Thymus (tissue), 11 donors: ENCODE data around the gene BIRC6. TPM values are rescaled to one million over a fixed set of nuclear protein-coding genes. Genes with fewer than 3 reads are reported as not detected.

Experiments
- DNase-seq, 9 donors: peaks; one replicate each; pipeline ENCODE4 v3.0.0-alpha.2; 2013; ENCODE audit warnings: low spot score in 9 of 9, low read depth in 6 of 9, missing footprints in 1 of 9
- H3K27ac ChIP-seq, 2 donors: one replicate each; pipeline ENCODE4 v1.5.1; 2013; ENCODE audit warnings: control low read depth in 1 of 2, low read depth in 1 of 2, low read length in 1 of 2, mild to moderate bottlenecking in 1 of 2, moderate library complexity in 1 of 2
- H3K27me3 ChIP-seq, 2 donors: one replicate each; pipeline ENCODE4 v1.5.1; 2013; ENCODE audit warnings: low read length in 1 of 2; ENCODE audit not compliant: control insufficient read depth in 2 of 2, insufficient read depth in 1 of 2
- H3K36me3 ChIP-seq, 2 donors: one replicate each; pipeline ENCODE4 v1.5.1; 2013; ENCODE audit warnings: low read length in 1 of 2, mild to moderate bottlenecking in 1 of 2, moderate library complexity in 1 of 2; ENCODE audit not compliant: control insufficient read depth in 2 of 2, insufficient read depth in 2 of 2
- H3K4me1 ChIP-seq, 2 donors: one replicate each; pipeline ENCODE4 v1.5.1; 2013; ENCODE audit warnings: low read length in 2 of 2; ENCODE audit not compliant: control insufficient read depth in 2 of 2, insufficient read depth in 2 of 2
- H3K4me3 ChIP-seq, 2 donors: one replicate each; pipeline ENCODE4 v1.5.1; 2013; ENCODE audit warnings: low read length in 2 of 2, control low read depth in 1 of 2, mild to moderate bottlenecking in 1 of 2
- H3K9me3 ChIP-seq, 2 donors: one replicate each; pipeline ENCODE4 v1.5.1; 2013; ENCODE audit warnings: low read length in 1 of 2, mild to moderate bottlenecking in 1 of 2; ENCODE audit not compliant: control insufficient read depth in 2 of 2, insufficient read depth in 1 of 2
- WGBS: extraction: QIAGEN DNeasy Blood & Tissue Kit; methylation state at CpG from one replicate; pipeline ENCODE4 v1.1.7; 2013; 5-methylcytosine and 5-hydroxymethylcytosine counted together
- polyA plus RNA-seq: library from polyadenylated mRNA; stranded (reverse); fragments of 200-250 nt; gene quantifications from one replicate; pipeline ENCODE4 v1.2.3, GENCODE V29; 2013
- total RNA-seq: library from RNA; stranded (reverse); fragments of 120-200 nt; gene quantifications from one replicate; pipeline ENCODE4 v1.2.4, GENCODE V29; 2013
- donor health status: healthy.

BIRC6 gene
- total and polyA plus RNA-seq, 2 donors, result 29.7 to 65.4 TPM

DNA sequence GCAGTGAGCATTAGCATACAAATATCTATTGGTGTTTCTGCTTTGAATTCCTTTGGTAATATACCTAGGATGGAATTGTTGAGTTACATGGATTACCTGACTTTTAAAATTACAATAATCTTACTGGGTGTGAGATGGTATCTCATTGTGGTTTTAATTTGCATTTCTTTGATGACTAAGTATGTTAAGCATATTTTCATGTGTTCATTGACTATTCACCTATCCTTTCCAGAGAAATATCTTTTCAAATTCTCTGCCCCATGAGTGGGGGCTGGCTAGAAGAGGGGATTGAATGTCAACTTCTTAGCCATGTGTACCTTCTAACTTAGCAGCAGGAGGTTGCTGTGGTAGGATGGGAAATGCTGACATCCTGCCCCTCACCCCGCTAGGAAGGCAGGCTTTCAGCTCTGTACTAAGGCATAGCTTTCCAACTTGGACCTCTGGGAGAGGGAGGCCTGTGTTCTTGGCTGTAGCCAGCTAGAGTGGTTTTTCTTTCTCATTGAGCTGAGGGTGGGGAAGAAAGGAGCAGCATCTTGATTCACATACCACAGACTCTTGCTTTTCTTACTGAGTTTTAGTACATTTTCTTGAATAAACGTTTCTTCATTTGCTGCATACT, 207.7 kb downstream of the BIRC6 start:
- no peak for DNase-seq
- no peaks in the 10 kb centered on the region for H3K27me3 ChIP-seq
- H3K4me1 ChIP-seq, result no peaks in the 10 kb centered on the region
- peaks cover 11 to 24% of the 10 kb centered on the region in 2 donors for H3K36me3 ChIP-seq
- no peak overlapping the region for H3K4me3 ChIP-seq
- WGBS, result 96% methylated on average over 2 of the region's 2 CpGs
- peaks cover 3 to 14% of the 10 kb centered on the region in 2 donors for H3K9me3 ChIP-seq
- H3K27ac ChIP-seq, result no peak overlapping the region

DNA sequence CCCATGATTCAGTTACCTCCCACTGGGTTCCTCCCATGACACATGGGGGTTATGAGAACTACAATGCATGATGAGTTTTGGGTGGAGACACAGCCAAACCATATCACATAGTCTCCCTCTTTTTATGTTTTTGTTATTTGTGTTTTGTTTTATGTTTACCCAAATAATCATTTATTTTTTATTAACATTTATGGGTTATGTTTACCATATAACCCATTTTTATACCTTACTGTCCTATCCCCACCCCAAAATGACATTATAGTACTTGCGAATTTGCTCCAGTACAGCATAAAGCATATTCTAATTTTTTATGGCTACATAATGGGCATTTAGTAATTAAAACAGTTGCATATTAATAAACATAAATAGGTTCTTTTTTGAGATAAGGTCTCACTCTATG, 209.1 kb downstream of the BIRC6 start:
- H3K4me1 ChIP-seq, result no peaks in the 10 kb centered on the region
- 98% methylated on average over 1 of the region's 1 CpG for WGBS
- H3K27me3 ChIP-seq, result no peaks in the 10 kb centered on the region
- H3K4me3 ChIP-seq, result no peak overlapping the region
- no peak for DNase-seq
- H3K27ac ChIP-seq, result no peak overlapping the region
- peaks cover 3 to 14% of the 10 kb centered on the region in 2 donors for H3K9me3 ChIP-seq
- peaks cover 11 to 19% of the 10 kb centered on the region in 2 donors for H3K36me3 ChIP-seq

DNA sequence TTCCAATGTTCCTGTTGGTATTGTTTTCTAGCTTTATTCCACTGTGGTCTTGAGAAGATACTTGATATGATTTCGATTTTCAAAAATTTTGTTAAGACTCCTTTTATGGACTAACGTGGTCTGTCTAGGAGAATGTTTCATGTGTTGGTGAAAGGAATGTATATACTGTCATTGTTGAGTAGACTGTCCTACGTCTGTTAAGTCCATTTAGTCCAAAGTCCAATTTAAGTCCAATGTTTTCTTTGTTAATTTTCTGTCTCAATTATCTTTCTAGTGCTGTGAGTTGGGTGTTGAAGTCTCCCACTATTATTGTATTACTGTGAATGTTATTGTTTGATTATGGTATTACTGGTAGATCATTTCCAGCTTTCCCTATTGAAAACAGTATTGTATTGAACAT, 215.2 kb downstream of the BIRC6 start:
- H3K36me3 ChIP-seq, result peaks cover 13 to 29% of the 10 kb centered on the region in 2 donors
- WGBS, result 98% methylated on average over 3 of the region's 3 CpGs

DNA sequence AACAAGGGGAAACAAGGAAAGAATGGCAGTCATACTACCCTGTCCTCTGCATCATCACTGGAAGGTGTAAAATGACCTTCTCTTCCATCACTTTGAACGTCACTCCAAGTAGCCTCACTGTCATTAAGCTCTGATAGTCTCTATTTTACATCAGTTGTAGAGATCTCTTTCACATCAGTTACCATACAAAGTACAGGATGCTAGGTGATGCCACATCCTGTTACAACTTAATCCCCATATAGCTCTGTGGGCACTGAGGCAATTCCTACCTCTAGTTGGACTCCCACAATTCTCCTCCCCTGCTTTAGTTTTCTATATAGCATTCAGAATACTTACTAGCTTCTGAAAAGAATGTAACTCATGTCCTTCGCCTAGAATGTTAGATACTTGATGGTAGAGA, 215.9 kb downstream of the BIRC6 start:
- no peak overlapping the region for H3K4me3 ChIP-seq
- H3K36me3 ChIP-seq, result peaks cover 13 to 26% of the 10 kb centered on the region in 2 donors
- peak in 3 of 9 donors; percentile 10 to 35 (median 15) for DNase-seq
- 89% methylated on average over 2 of the region's 2 CpGs for WGBS
- H3K27me3 ChIP-seq, result no peaks in the 10 kb centered on the region
- H3K9me3 ChIP-seq, result no peaks in the 10 kb centered on the region
- H3K4me1 ChIP-seq, result peaks cover 0 to 2% of the 10 kb centered on the region in 2 donors
- no peak overlapping the region for H3K27ac ChIP-seq

More for the DNA sequence above, 215.2 kb downstream of the BIRC6 start:
- Histone ChIP-seq H3K4me3 (no peak overlapping the region), H3K27ac (no peak overlapping the region), H3K4me1 (peaks cover 0 to 2% of the 10 kb centered on the region in 2 donors), H3K27me3 (no peaks in the 10 kb centered on the region), H3K9me3 (peaks cover 0 to under 1% of the 10 kb centered on the region in 2 donors)
- DNase-seq, result no peak

DNA sequence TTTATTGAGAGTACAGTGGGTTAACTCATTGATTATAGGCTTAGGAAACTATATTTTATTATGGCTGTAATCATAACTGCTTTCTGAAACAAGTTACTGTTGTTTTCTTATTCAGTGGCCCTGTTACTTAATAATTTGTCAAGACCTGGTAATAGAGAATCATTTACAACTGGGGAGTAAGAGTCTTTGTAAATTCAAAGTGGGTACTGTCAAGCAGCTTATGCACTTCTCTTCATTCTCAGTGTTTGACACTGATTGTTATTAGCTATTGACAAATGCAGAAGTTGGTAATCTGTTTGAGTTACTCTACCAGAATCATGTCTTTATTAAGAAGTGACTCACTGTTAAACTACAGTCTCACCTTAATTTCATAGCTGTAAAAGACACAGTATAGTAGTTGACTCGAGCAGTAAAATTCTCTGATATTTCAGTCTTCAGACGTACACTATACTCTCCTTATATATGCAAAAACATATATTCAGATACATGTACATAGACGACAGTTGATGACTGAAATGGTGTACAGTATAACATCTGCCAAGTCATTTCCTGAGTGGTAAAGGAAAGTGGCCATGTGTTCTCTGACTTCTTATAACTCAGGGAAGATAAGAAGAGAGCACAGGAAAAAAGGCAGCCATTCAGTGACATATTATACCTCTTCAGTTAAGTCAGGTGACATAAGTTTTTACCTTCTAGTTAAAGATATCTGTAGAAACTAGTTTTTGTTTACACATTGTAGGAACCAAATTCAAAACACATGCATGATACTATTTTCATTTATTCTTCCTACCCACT, 235.0 kb downstream of the BIRC6 start:
- no peaks in the 10 kb centered on the region for H3K9me3 ChIP-seq
- H3K4me1 ChIP-seq, result peaks cover 0 to 4% of the 10 kb centered on the region in 2 donors
- no peak overlapping the region for H3K4me3 ChIP-seq
- no peaks in the 10 kb centered on the region for H3K27me3 ChIP-seq
- WGBS, result 7% methylated on average over 3 of the region's 3 CpGs
- DNase-seq, result peak; percentile 27 to 86 (median 61)
- peak overlapping the region in 1 of 2 donors; percentile 70 for H3K27ac ChIP-seq
- H3K36me3 ChIP-seq, result peaks cover 0 to 9% of the 10 kb centered on the region in 2 donors

DNA sequence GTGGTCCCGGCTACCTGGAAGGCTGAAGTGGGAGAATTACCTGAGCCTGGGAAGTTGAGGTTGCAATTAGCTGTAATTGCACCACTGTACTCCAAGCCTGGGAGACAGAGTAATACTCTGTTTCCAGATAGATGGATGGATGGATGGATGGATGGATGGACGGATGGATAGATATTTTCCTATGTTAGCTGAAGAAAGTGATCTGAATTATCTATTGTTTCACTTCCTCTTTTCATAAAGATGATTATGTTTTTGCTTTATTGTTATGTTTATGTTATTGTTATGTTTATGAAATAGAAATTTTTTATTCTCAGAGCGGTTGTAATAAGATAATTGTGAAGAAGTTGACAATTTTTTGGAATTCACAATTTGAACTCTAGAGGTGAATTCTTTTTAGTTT, 237.8 kb downstream of the BIRC6 start:
- H3K27ac ChIP-seq, result no peak overlapping the region
- no peak overlapping the region for H3K4me3 ChIP-seq
- peaks cover 0 to 4% of the 10 kb centered on the region in 2 donors for H3K4me1 ChIP-seq
- no peaks in the 10 kb centered on the region for H3K9me3 ChIP-seq
- DNase-seq, result no peak
- peaks cover 10 to 21% of the 10 kb centered on the region in 2 donors for H3K36me3 ChIP-seq
- H3K27me3 ChIP-seq, result no peaks in the 10 kb centered on the region
- WGBS, result 96% methylated on average over 3 of the region's 3 CpGs

DNA sequence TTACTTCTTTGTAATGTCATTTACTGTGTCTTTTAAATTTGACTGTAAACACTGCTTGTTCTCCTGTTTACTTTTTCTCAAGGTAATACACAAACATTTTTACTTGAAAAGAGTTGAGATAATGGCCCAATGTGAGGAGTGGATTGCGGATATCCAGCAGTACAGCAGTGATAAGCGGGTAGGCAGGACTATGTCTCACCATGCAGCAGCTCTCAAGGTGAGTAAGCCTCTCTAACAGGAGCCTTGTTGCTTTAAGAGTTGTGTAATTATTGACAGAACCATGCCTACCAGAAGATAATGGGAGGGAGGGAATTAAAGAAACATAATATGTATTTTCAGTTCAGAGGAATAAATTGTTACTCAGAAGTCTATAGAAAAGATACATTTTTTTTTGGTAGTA, 254.5 kb downstream of the BIRC6 start:
- no peaks in the 10 kb centered on the region for H3K27me3 ChIP-seq
- 100% methylated on average over 2 of the region's 2 CpGs for WGBS
- DNase-seq, result no peak
- peaks cover 36 to 71% of the 10 kb centered on the region in 2 donors for H3K36me3 ChIP-seq
- H3K27ac ChIP-seq, result no peak overlapping the region
- no peak overlapping the region for H3K4me3 ChIP-seq
- no peaks in the 10 kb centered on the region for H3K4me1 ChIP-seq
- no peaks in the 10 kb centered on the region for H3K9me3 ChIP-seq

DNA sequence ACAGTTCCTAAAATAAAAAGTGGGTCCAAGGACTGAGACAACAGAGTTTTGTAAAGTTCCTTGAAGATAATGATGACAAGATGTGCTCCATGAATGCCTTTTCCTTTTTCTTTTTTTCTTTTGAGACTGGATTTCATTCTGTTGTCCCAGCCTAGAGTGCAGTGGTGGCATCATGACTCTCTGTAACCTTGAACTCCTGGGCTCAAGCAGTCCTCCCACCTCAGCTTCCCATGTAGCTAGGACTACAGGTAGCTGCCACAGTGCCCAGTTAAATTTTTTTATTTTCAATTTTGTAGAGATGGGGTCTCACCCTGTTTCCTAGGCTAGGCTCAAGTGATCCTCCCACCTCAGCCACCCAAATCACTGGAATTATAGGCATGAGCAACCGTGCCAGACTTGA, 254.9 kb downstream of the BIRC6 start:
- no peak overlapping the region for H3K4me3 ChIP-seq
- H3K36me3 ChIP-seq, result peaks cover 37 to 67% of the 10 kb centered on the region in 2 donors
- H3K4me1 ChIP-seq, result no peaks in the 10 kb centered on the region
- DNase-seq, result no peak
- no peak overlapping the region for H3K27ac ChIP-seq
- H3K27me3 ChIP-seq, result no peaks in the 10 kb centered on the region
- WGBS, result 97% methylated on average over 1 of the region's 1 CpG
- H3K9me3 ChIP-seq, result no peaks in the 10 kb centered on the region

DNA sequence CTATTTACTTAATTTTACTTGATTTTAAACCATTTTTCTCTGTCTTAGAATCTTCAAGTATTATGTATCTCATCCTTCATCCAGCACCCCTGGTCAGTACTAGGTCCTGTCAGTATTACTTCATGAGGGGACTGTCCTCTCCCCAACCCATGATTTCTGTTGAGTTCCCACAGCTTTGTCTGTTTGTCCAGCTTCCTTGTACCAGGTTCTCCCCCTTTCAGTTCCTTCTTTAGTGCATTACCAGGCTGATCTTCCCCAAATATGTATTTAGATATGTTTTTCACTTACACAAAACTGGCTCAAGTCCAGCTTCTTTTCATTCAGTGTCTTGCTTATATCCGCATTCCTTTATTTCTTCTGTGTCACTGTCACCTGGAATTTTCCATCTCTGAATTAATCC, 257.3 kb downstream of the BIRC6 start:
- Histone ChIP-seq H3K27me3 (no peaks in the 10 kb centered on the region), H3K4me3 (no peak overlapping the region), H3K27ac (no peak overlapping the region), H3K36me3 (peaks cover 28 to 63% of the 10 kb centered on the region in 2 donors), H3K9me3 (no peaks in the 10 kb centered on the region), H3K4me1 (no peaks in the 10 kb centered on the region)
- no peak for DNase-seq
- WGBS, result 98% methylated on average over 1 of the region's 1 CpG
